Muscle layer of duodenum (tissue), 2 donors: Measurements from ENCODE around the gene LRRC51.
A peak's percentile ranks its signal among the peaks of the same experiment; 100 is the strongest.

Source experiments
- H3K27ac ChIP-seq: one replicate; pipeline ENCODE4 v1.7.0; 2013; ENCODE audit warnings: mild to moderate bottlenecking, low read length
- H3K27me3 ChIP-seq: one replicate; pipeline ENCODE4 v1.7.0; 2013; ENCODE audit warnings: low read depth, mild to moderate bottlenecking, control low read depth, low read length
- H3K36me3 ChIP-seq, 2 donors: one replicate each; pipeline ENCODE4 v1.7.0; 2013; ENCODE audit warnings: low read length in 2 of 2, control low read depth in 1 of 2, mild to moderate bottlenecking in 1 of 2; ENCODE audit not compliant: insufficient read depth in 2 of 2, control insufficient read depth in 1 of 2
- H3K4me1 ChIP-seq, 2 donors: one replicate each; pipeline ENCODE4 v1.7.0; 2013; ENCODE audit warnings: low read length in 2 of 2, mild to moderate bottlenecking in 2 of 2, control low read depth in 1 of 2, moderate library complexity in 1 of 2; ENCODE audit not compliant: insufficient read depth in 2 of 2, control insufficient read depth in 1 of 2
- H3K4me3 ChIP-seq, 2 donors: one replicate each; pipeline ENCODE4 v1.7.0; 2013; ENCODE audit warnings: low read length in 2 of 2, low read depth in 1 of 2, mild to moderate bottlenecking in 1 of 2
- H3K9me3 ChIP-seq, 2 donors: one replicate each; pipeline ENCODE4 v1.7.0; 2013; ENCODE audit warnings: low read length in 2 of 2, control low read depth in 1 of 2, mild to moderate bottlenecking in 1 of 2; ENCODE audit not compliant: control insufficient read depth in 1 of 2
- donor health status: healthy.

Gene LRRC51

GRCh38 chr11:72112143-72112977 lies 31.7 kb downstream of the LRRC51 start, which contains the start of gene ANAPC15:
ANAPC15 (minus strand) TSS chr11:72112695; CDS start chr11:72111276, 1,419 bp downstream.
- H3K27me3 ChIP-seq: no peaks in the 10 kb centered on the region
- H3K9me3 ChIP-seq: no peaks in the 10 kb centered on the region
- H3K27ac ChIP-seq: peak within 1 kb of the TSS; percentile 100
- H3K4me1 ChIP-seq: peaks cover 6% of the 10 kb centered on the region in 2 donors
- peak within 1 kb of the TSS; percentile 61 to 87 for H3K4me3 ChIP-seq
- H3K36me3 ChIP-seq: peaks cover 2 to 15% of the 10 kb centered on the region in 2 donors

GRCh38 chr11:72112978-72113808 lies 32.5 kb downstream of the LRRC51 start:
- H3K4me1 ChIP-seq: peaks cover 6% of the 10 kb centered on the region in 2 donors
- no peaks in the 10 kb centered on the region for H3K9me3 ChIP-seq
- peak overlapping the region; percentile 100 for H3K27ac ChIP-seq
- H3K4me3 ChIP-seq: peak overlapping the region; percentile 61 to 87
- peaks cover 0 to 15% of the 10 kb centered on the region in 2 donors for H3K36me3 ChIP-seq
- no peaks in the 10 kb centered on the region for H3K27me3 ChIP-seq

- H3K9me3 ChIP-seq: no peaks in the 10 kb centered on the region
Measured at GRCh38 chr11:72114570-72114969, 33.9 kb downstream of the LRRC51 start.

GRCh38 chr11:72116019-72116755 lies 35.5 kb downstream of the LRRC51 start:
- no peaks in the 10 kb centered on the region for H3K27me3 ChIP-seq
- no peak overlapping the region for H3K4me3 ChIP-seq
- H3K9me3 ChIP-seq: no peaks in the 10 kb centered on the region
- H3K27ac ChIP-seq: no peak overlapping the region
- H3K4me1 ChIP-seq: peaks cover 6% of the 10 kb centered on the region in 2 donors
- H3K36me3 ChIP-seq: peaks cover 0 to 6% of the 10 kb centered on the region in 2 donors

More at GRCh38 chr11:72114570-72114969, 33.9 kb downstream of the LRRC51 start:
- Histone ChIP-seq H3K27ac (no peak overlapping the region), H3K36me3 (peaks cover 0 to 11% of the 10 kb centered on the region in 2 donors), H3K27me3 (no peaks in the 10 kb centered on the region), H3K4me3 (no peak overlapping the region), H3K4me1 (peaks cover 6% of the 10 kb centered on the region in 2 donors)

GRCh38 chr11:72119198-72119597 lies 38.5 kb downstream of the LRRC51 start:
- Histone ChIP-seq H3K4me3 (no peak overlapping the region), H3K27ac (no peak overlapping the region), H3K9me3 (no peaks in the 10 kb centered on the region), H3K36me3 (no peaks in the 10 kb centered on the region), H3K27me3 (no peaks in the 10 kb centered on the region), H3K4me1 (no peaks in the 10 kb centered on the region)

- Histone ChIP-seq H3K9me3 (no peaks in the 10 kb centered on the region), H3K4me1 (no peaks in the 10 kb centered on the region), H3K27ac (no peak overlapping the region), H3K4me3 (no peak overlapping the region), H3K36me3 (no peaks in the 10 kb centered on the region), H3K27me3 (no peaks in the 10 kb centered on the region)
Measured at GRCh38 chr11:72120930-72121329, 40.3 kb downstream of the LRRC51 start.

DNA sequence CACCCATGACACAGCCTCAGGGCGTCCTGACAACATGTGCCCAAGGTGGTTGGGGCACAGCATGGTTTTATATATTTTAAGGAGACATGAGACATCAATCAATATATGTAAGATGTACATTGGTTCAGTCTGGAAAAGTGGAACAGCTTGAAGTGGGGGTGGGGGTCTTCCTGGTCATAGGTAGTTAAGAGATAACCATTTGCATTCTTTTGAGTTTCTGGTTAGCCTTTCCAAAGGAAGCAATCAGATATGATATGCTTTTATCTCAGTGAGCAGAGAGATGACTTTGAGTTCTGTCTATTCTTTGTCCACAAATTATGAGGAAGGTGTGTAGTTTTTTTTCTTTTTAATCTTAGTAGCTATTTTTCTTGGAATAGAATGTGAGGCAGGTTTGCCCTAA lies 42.0 kb downstream of the LRRC51 start:
- no peaks in the 10 kb centered on the region for H3K4me1 ChIP-seq
- H3K36me3 ChIP-seq: no peaks in the 10 kb centered on the region
- no peak overlapping the region for H3K4me3 ChIP-seq
- H3K9me3 ChIP-seq: no peaks in the 10 kb centered on the region
- H3K27ac ChIP-seq: no peak overlapping the region
- H3K27me3 ChIP-seq: no peaks in the 10 kb centered on the region

- no peaks in the 10 kb centered on the region for H3K9me3 ChIP-seq
- H3K36me3 ChIP-seq: no peaks in the 10 kb centered on the region
Measured at GRCh38 chr11:72123117-72123653, 42.5 kb downstream of the LRRC51 start.

GRCh38 chr11:72124046-72124445 lies 43.4 kb downstream of the LRRC51 start:
- no peaks in the 10 kb centered on the region for H3K36me3 ChIP-seq
- H3K9me3 ChIP-seq: no peaks in the 10 kb centered on the region
- H3K27ac ChIP-seq: no peak overlapping the region
- no peak overlapping the region for H3K4me3 ChIP-seq
- H3K4me1 ChIP-seq: no peaks in the 10 kb centered on the region
- H3K27me3 ChIP-seq: no peaks in the 10 kb centered on the region

More at GRCh38 chr11:72123117-72123653, 42.5 kb downstream of the LRRC51 start:
- no peak overlapping the region for H3K4me3 ChIP-seq
- H3K27me3 ChIP-seq: no peaks in the 10 kb centered on the region
- no peaks in the 10 kb centered on the region for H3K4me1 ChIP-seq
- H3K27ac ChIP-seq: no peak overlapping the region

GRCh38 chr11:72125956-72126355 lies 45.3 kb downstream of the LRRC51 start:
- no peaks in the 10 kb centered on the region for H3K36me3 ChIP-seq
- no peak overlapping the region for H3K4me3 ChIP-seq
- H3K27ac ChIP-seq: no peak overlapping the region
- no peaks in the 10 kb centered on the region for H3K4me1 ChIP-seq
- no peaks in the 10 kb centered on the region for H3K9me3 ChIP-seq
- no peaks in the 10 kb centered on the region for H3K27me3 ChIP-seq
